Upper lobe of left lung (tissue), 6 donors: Measurements from ENCODE around the gene PABPN1. TPM values are rescaled to one million over a fixed set of nuclear protein-coding genes. Genes with fewer than 3 reads are reported as not detected.

ENCODE experiments used
- ATAC-seq, 2 donors: fragments of 200-7000 bp; cut with Tn5 transposase; one replicate each; pipeline ENCODE4 v1.9.1; 2022; ENCODE audit warnings: mild to moderate bottlenecking in 2 of 2, moderate library complexity in 2 of 2; ENCODE audit not compliant: low FRiP score in 2 of 2
- DNase-seq, 2 donors: peaks; one replicate each; pipeline ENCODE4 v3.0.0-alpha.2; 2019 to 2020
- H3K27ac ChIP-seq, 4 donors: fragments of 200-600 bp; sonication (generic); one replicate each; pipeline ENCODE4 v1.5.1; 2016 to 2019
- H3K27me3 ChIP-seq, 4 donors: fragments of 200-600 bp; sonication (generic); one replicate each; pipeline ENCODE4 v1.5.1; 2017 to 2019
- H3K36me3 ChIP-seq, 4 donors: fragments of 200-600 bp; sonication (generic); one replicate each; pipeline ENCODE4 v1.5.1; 2016 to 2019
- H3K4me1 ChIP-seq, 4 donors: fragments of 200-600 bp; sonication (generic); one replicate each; pipeline ENCODE4 v1.5.1; 2018 to 2019
- H3K4me3 ChIP-seq, 4 donors: fragments of 200-600 bp; sonication (generic); one replicate each; pipeline ENCODE4 v1.5.1; 2017 to 2019; ENCODE audit warnings: mild to moderate bottlenecking in 2 of 4, moderate library complexity in 1 of 4
- H3K9me3 ChIP-seq, 4 donors: fragments of 200-600 bp; sonication (generic); one replicate each; pipeline ENCODE4 v1.5.1; 2018 to 2019
- CTCF ChIP-seq, 6 experiments: fragments of 450-650 bp in 4 of 6; fragments of 200-600 bp in 2 of 6; sonication (generic) in 2 of 6; IDR thresholded peaks; one replicate each; pipeline ENCODE4 v1.5.1; 2016 to 2019; ENCODE audit warnings: antibody characterized with exemption in 6 of 6
- EP300 ChIP-seq, 4 donors: sonication (generic); formaldehyde crosslinking; IDR thresholded peaks; one replicate each; pipeline ENCODE4 v1.5.1; 2017; ENCODE audit warnings: antibody characterized with exemption in 4 of 4, control low read depth in 2 of 4
- POLR2A ChIP-seq, 4 donors: fragments of 450-650 bp; IDR thresholded peaks; one replicate each; pipeline ENCODE4 v1.5.1; 2016 to 2017; ENCODE audit warnings: antibody characterized with exemption in 4 of 4, mild to moderate bottlenecking in 2 of 4
- POLR2AphosphoS5 ChIP-seq, 2 donors: sonication (generic); formaldehyde crosslinking; IDR thresholded peaks; one replicate each; pipeline ENCODE4 v1.5.1; 2017; ENCODE audit warnings: antibody characterized with exemption in 2 of 2
- WGBS, 2 donors: methylation state at CpG; one replicate each; pipeline ENCODE4 v1.1.5; 2017 to 2018; 5-methylcytosine and 5-hydroxymethylcytosine counted together
- total RNA-seq, 6 donors: library from RNA; depleted of rRNA in 4 of 6; stranded (reverse); fragments of >200 nt in 4 of 6; gene quantifications; one replicate each; pipeline versions ENCODE4 v1.1.0 to v1.2.1, GENCODE V29; 2016 to 2021
- donor health status: DM: no; HTN: no; CAD: no; lungs with moderate emphysema.
- donor health status: DM: no; HTN: yes; CAD: no; lungs with severe emphysema.

Gene PABPN1
- total RNA-seq, 6 donors from 2014 or later = 47.6 to 325 (median 85.7) TPM

DNA sequence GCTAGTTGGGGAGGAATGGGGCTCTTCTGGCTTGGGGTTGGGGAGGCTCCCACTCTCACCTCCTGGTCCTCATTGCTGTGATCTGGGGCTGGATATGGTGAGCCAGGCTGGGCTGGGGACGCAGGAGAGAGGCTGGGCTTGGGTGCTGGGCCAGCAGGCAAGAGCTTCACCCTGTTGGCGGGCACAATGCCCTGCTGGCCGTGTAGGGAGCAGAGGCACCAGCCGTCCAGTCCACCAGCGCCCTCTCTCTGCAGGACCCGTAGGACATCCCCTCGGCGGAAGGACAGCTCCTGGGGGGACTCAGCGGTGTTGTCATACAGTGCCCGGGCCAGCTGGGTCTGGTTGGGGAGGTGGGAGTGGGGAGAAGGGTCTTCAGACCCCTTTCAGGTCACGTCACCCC is 39.2 kb downstream of the PABPN1 start:
- no peak for ATAC-seq
- 71% methylated on average over 10 of the region's 11 CpGs; no CpG with 5 or more reads in 1 of the 2 donors for WGBS, 2 donors
- no peak for TF ChIP-seq EP300 (IDR thresholded peaks at IDR 0.05)
- TF ChIP-seq CTCF (IDR thresholded peaks at IDR 0.05) = no peak
- no peak for TF ChIP-seq POLR2AphosphoS5 (IDR thresholded peaks at IDR 0.05)
- no peak for TF ChIP-seq POLR2A (IDR thresholded peaks at IDR 0.05)
- Histone ChIP-seq H3K4me1 (peaks cover 2 to 15% (median 9%) of the 10 kb centered on the region in 4 donors), H3K27ac (no peak overlapping the region), H3K36me3 (peaks cover 0 to 5% (median 0%) of the 10 kb centered on the region in 4 donors), H3K27me3 (peaks cover 0 to 7% (median 6%) of the 10 kb centered on the region in 4 donors), H3K4me3 (no peak overlapping the region), H3K9me3 (no peaks in the 10 kb centered on the region)
- DNase-seq = no peak

GRCh38 chr14:23361320-23361719 is 40.1 kb downstream of the PABPN1 start:
- no peak for ATAC-seq
- no peak overlapping the region for H3K4me3 ChIP-seq
- H3K36me3 ChIP-seq = peaks cover 0 to 5% (median 0%) of the 10 kb centered on the region in 4 donors
- no peaks in the 10 kb centered on the region for H3K9me3 ChIP-seq
- no peak for DNase-seq
- H3K27ac ChIP-seq = no peak overlapping the region
- no peak for TF ChIP-seq EP300 (IDR thresholded peaks at IDR 0.05)
- TF ChIP-seq POLR2AphosphoS5 (IDR thresholded peaks at IDR 0.05) = no peak
- no peak for TF ChIP-seq POLR2A (IDR thresholded peaks at IDR 0.05)
- TF ChIP-seq CTCF (IDR thresholded peaks at IDR 0.05) = no peak
- H3K27me3 ChIP-seq = peaks cover 0 to 13% (median 6%) of the 10 kb centered on the region in 4 donors
- H3K4me1 ChIP-seq = peaks cover 2 to 22% (median 11%) of the 10 kb centered on the region in 4 donors

GRCh38 chr14:23361763-23362162 is 40.5 kb downstream of the PABPN1 start:
- DNase-seq = no peak
- no peak overlapping the region for H3K4me3 ChIP-seq
- H3K27ac ChIP-seq = no peak overlapping the region
- H3K4me1 ChIP-seq = peaks cover 2 to 22% (median 11%) of the 10 kb centered on the region in 4 donors
- no peak for TF ChIP-seq POLR2A (IDR thresholded peaks at IDR 0.05)
- TF ChIP-seq EP300 (IDR thresholded peaks at IDR 0.05) = no peak
- no peak for ATAC-seq
- H3K36me3 ChIP-seq = peaks cover 0 to 5% (median 0%) of the 10 kb centered on the region in 4 donors
- no peaks in the 10 kb centered on the region for H3K9me3 ChIP-seq
- 80 to 87% methylated on average over 6 of the region's 6 CpGs for WGBS, 2 donors
- H3K27me3 ChIP-seq = peaks cover 0 to 13% (median 6%) of the 10 kb centered on the region in 4 donors

DNA sequence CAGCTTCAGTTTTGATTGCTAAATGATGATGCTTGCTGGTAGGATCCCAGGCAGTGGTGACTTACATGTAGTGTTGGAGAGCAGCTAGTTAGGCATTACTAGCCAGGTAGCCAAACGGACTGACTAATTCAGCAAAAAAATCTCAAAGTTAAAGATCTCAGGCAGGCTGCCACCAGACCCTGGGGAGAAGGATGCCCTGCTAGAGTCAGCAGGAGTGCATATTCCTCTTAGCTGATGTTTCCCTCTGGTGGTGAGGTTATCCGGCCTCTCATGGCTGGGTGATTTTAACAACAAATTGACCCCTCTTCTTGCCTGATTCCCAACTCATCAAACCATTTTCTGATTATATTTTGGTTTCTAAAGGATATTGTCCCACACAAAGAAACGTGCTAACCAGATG is 40.9 kb downstream of the PABPN1 start:
- no peak for TF ChIP-seq POLR2A (IDR thresholded peaks at IDR 0.05)
- no peak for TF ChIP-seq CTCF (IDR thresholded peaks at IDR 0.05)
- no peak for TF ChIP-seq POLR2AphosphoS5 (IDR thresholded peaks at IDR 0.05)
- no peak for TF ChIP-seq EP300 (IDR thresholded peaks at IDR 0.05)
- Histone ChIP-seq H3K9me3 (no peaks in the 10 kb centered on the region), H3K27ac (no peak overlapping the region), H3K27me3 (peaks cover 0 to 13% (median 6%) of the 10 kb centered on the region in 4 donors), H3K4me1 (peaks cover 2 to 22% (median 11%) of the 10 kb centered on the region in 4 donors), H3K4me3 (no peak overlapping the region), H3K36me3 (peaks cover 0 to 3% (median 0%) of the 10 kb centered on the region in 4 donors)
- ATAC-seq = no peak
- DNase-seq = no peak
- WGBS, 2 donors = 59 to 76% methylated on average over 3 of the region's 3 CpGs

DNA sequence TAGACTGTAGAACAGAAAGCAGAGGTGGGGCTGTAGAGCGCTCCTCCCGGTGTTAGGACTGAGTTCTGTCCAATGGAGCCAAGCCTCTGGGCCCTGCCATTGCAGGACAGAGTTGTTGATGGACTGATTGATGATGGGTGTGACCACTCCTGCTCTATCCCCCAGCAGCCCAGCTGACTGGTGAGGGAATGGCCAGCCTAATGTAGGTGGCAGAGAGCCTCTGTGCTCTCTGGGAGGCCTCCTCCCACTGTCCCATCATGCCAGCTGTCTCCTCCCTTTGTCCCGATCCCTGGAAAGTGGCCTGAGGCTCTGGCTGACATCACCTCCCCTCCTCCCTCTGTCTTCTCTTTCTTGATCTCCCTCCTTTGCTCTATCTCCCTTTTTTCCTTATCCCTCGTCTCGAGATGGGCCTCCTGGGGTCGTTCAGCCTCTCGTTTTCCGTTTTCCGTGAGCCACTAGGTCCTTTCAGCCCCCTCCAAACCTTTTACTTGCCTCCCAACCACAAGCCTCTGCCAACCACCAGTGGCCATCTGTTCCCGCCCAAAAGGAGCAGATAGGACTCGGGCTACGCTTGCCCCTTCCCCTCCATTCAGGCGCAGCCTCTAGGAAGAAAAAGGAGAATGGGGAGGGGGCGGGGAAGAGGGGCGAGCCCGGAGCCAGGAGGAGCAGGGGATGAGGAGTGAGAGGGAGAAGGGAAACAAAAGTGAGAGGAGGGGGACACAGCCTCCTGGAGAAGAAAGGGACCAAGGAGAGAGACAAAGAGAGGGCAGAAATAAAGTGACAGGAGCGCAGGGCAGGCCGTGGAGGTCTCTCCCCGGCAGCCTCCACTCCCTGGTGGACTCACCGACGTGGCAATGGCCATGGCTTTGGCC is 43.1 kb downstream of the PABPN1 start:
- no peak for TF ChIP-seq CTCF (IDR thresholded peaks at IDR 0.05)
- TF ChIP-seq POLR2AphosphoS5 (IDR thresholded peaks at IDR 0.05) = no peak
- no peak for TF ChIP-seq EP300 (IDR thresholded peaks at IDR 0.05)
- TF ChIP-seq POLR2A (IDR thresholded peaks at IDR 0.05) = no peak
- ATAC-seq = peak in 1 of 2 donors; percentile 41
- Histone ChIP-seq H3K36me3 (no peaks in the 10 kb centered on the region), H3K4me3 (peak overlapping the region in 3 of 4 donors; percentile 50 to 59 (median 56)), H3K4me1 (peaks cover 2 to 22% (median 11%) of the 10 kb centered on the region in 4 donors), H3K27me3 (peaks cover 0 to 13% (median 6%) of the 10 kb centered on the region in 4 donors), H3K27ac (peak overlapping the region; percentile 83 to 92 (median 87)), H3K9me3 (no peaks in the 10 kb centered on the region)
- 18 to 23% methylated on average over 21 of the region's 21 CpGs for WGBS, 2 donors
- DNase-seq = no peak
